Measurements from ENCODE around the gene TBC1D23. TPM values are rescaled to one million over a fixed set of nuclear protein-coding genes. Genes with fewer than 3 reads are reported as not detected.

The TBC1D23 gene
- total and polyA plus RNA-seq, 9 donors: 20.1 to 52.7 (median 36.9) TPM

- Histone ChIP-seq H3K4me3 (no peak overlapping the region), H3K27ac (no peak overlapping the region), H3K4me1 (ENCODE audit: insufficient read depth) (no peaks in the 10 kb centered on the region), H3K36me3 (no peaks in the 10 kb centered on the region), H3K9me3 (no peaks in the 10 kb centered on the region), H3K27me3 (no peaks in the 10 kb centered on the region)
- WGBS, 3 donors: 88 to 90% (median 90%) methylated on average over 2 of the region's 2 CpGs
- DNase-seq: no peak
- intact Hi-C loops (cut with DNase I): no loop called here
- TF ChIP-seq EP300 (IDR thresholded peaks at IDR 0.05) (no peak), POLR2A (IDR thresholded peaks at IDR 0.05) (no peak), CTCF (IDR thresholded peaks at IDR 0.05) (no peak)
These were observed 97.6 kb downstream of the TBC1D23 start for GRCh38 chr3:100358413-100358812.

GRCh38 chr3:100359035-100359434, 98.2 kb downstream of the TBC1D23 start:
- Histone ChIP-seq H3K9me3 (no peaks in the 10 kb centered on the region), H3K4me1 (ENCODE audit: insufficient read depth) (no peaks in the 10 kb centered on the region), H3K4me3 (no peak overlapping the region), H3K27ac (no peak overlapping the region), H3K36me3 (no peaks in the 10 kb centered on the region), H3K27me3 (no peaks in the 10 kb centered on the region)
- no peak for TF ChIP-seq EP300 (IDR thresholded peaks at IDR 0.05)
- TF ChIP-seq POLR2A (IDR thresholded peaks at IDR 0.05): no peak
- TF ChIP-seq CTCF (IDR thresholded peaks at IDR 0.05): no peak
- intact Hi-C loops (cut with DNase I): no loop called here
- DNase-seq: no peak
- 90 to 97% (median 92%) methylated on average over 3 of the region's 3 CpGs for whole genome bisulfite sequencing, 3 donors

GRCh38 chr3:100360757-100361496, 100.1 kb downstream of the TBC1D23 start:
- Histone ChIP-seq H3K4me1 (ENCODE audit: insufficient read depth) (no peaks in the 10 kb centered on the region), H3K27me3 (no peaks in the 10 kb centered on the region), H3K27ac (no peak overlapping the region), H3K36me3 (no peaks in the 10 kb centered on the region), H3K9me3 (no peaks in the 10 kb centered on the region), H3K4me3 (no peak overlapping the region)
- 94 to 98% (median 96%) methylated on average over 4 of the region's 4 CpGs for WGBS, 3 donors
- TF ChIP-seq CTCF (IDR thresholded peaks at IDR 0.05): no peak
- intact Hi-C loops (cut with DNase I): no loop called here
- DNase-seq: no peak

GRCh38 chr3:100361897-100362296, 101.1 kb downstream of the TBC1D23 start:
- 78 to 84% (median 79%) methylated on average over 1 of the region's 1 CpG for WGBS, 3 donors

More at GRCh38 chr3:100361897-100362296, 101.1 kb downstream of the TBC1D23 start:
- no peaks in the 10 kb centered on the region for H3K36me3 ChIP-seq
- no peak for DNase-seq
- H3K27ac ChIP-seq: no peak overlapping the region
- no peaks in the 10 kb centered on the region for H3K27me3 ChIP-seq
- H3K4me3 ChIP-seq: no peak overlapping the region
- H3K4me1 ChIP-seq (ENCODE audit: insufficient read depth): no peaks in the 10 kb centered on the region
- TF ChIP-seq CTCF (IDR thresholded peaks at IDR 0.05) (no peak), POLR2A (IDR thresholded peaks at IDR 0.05) (no peak), EP300 (IDR thresholded peaks at IDR 0.05) (no peak)
- no peaks in the 10 kb centered on the region for H3K9me3 ChIP-seq
- intact Hi-C loops (cut with DNase I): no loop called here
